Endothelial cell (in vitro differentiated cells): ENCODE data around the gene PPP1R14C. TPM values are rescaled to one million over a fixed set of nuclear protein-coding genes. Genes with fewer than 3 reads are reported as not detected.

Experiments used
- DNase-seq: peaks from one replicate; pipeline ENCODE4 v3.0.0; 2021; ENCODE audit warnings: low spot score
- H3K27ac Mint-ChIP-seq: one replicate; pipeline ENCODE4 v1.8.0; 2021; ENCODE audit warnings: mixed read lengths, inconsistent platforms; ENCODE audit not compliant: unreplicated experiment
- H3K27me3 Mint-ChIP-seq: one replicate; pipeline ENCODE4 v1.8.0; 2021; ENCODE audit warnings: mild to moderate bottlenecking, moderate library complexity, mixed read lengths, inconsistent platforms; ENCODE audit not compliant: unreplicated experiment
- H3K36me3 Mint-ChIP-seq: one replicate; pipeline ENCODE4 v1.8.0; 2021; ENCODE audit warnings: mild to moderate bottlenecking, low read depth, mixed read lengths, inconsistent platforms; ENCODE audit not compliant: unreplicated experiment
- H3K4me1 Mint-ChIP-seq: one replicate; pipeline ENCODE4 v1.8.0; 2021; ENCODE audit warnings: mild to moderate bottlenecking, mixed read lengths, inconsistent platforms; ENCODE audit not compliant: unreplicated experiment
- H3K4me3 Mint-ChIP-seq: one replicate; pipeline ENCODE4 v1.8.0; 2021; ENCODE audit warnings: mild to moderate bottlenecking, mixed read lengths, inconsistent platforms; ENCODE audit not compliant: unreplicated experiment
- H3K9me3 Mint-ChIP-seq: one replicate; pipeline ENCODE4 v1.8.0; 2021; ENCODE audit warnings: mixed read lengths, inconsistent platforms; ENCODE audit not compliant: unreplicated experiment
- total RNA-seq: library from RNA; stranded (reverse); fragmentation: NEBNext Ultra II Directional; extraction: Animal tissue kit (Norgen Biotek cat#: 25700); gene quantifications from one replicate; pipeline ENCODE4 v1.2.1, GENCODE V29; 2021; ENCODE audit not compliant: unreplicated experiment
- TF ChIP-seq, protein P1 (sequence below): fragments of 200-600 bp; sonication (generic); IDR thresholded peaks from one replicate; pipeline ENCODE4 v1.5.0; 2021; ENCODE audit warnings: antibody characterized with exemption; ENCODE audit not compliant: unreplicated experiment

PPP1R14C gene
- total RNA-seq, 1 donor from 2014 or later: 2.5 TPM

GRCh38 chr6:150163970-150164369 lies 21.1 kb downstream of the PPP1R14C start:
- H3K27ac Mint-ChIP-seq: no peak overlapping the region
- no peak overlapping the region for H3K4me3 Mint-ChIP-seq
- H3K9me3 Mint-ChIP-seq: no peaks in the 10 kb centered on the region
- H3K4me1 Mint-ChIP-seq: peaks cover 5% of the 10 kb centered on the region
- H3K36me3 Mint-ChIP-seq: no peaks in the 10 kb centered on the region
- no peak for DNase-seq
- H3K27me3 Mint-ChIP-seq: peaks cover 4% of the 10 kb centered on the region
- TF ChIP-seq, protein P1, sequence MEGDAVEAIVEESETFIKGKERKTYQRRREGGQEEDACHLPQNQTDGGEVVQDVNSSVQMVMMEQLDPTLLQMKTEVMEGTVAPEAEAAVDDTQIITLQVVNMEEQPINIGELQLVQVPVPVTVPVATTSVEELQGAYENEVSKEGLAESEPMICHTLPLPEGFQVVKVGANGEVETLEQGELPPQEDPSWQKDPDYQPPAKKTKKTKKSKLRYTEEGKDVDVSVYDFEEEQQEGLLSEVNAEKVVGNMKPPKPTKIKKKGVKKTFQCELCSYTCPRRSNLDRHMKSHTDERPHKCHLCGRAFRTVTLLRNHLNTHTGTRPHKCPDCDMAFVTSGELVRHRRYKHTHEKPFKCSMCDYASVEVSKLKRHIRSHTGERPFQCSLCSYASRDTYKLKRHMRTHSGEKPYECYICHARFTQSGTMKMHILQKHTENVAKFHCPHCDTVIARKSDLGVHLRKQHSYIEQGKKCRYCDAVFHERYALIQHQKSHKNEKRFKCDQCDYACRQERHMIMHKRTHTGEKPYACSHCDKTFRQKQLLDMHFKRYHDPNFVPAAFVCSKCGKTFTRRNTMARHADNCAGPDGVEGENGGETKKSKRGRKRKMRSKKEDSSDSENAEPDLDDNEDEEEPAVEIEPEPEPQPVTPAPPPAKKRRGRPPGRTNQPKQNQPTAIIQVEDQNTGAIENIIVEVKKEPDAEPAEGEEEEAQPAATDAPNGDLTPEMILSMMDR: no peak

- no peaks in the 10 kb centered on the region for H3K36me3 Mint-ChIP-seq
- H3K9me3 Mint-ChIP-seq: no peaks in the 10 kb centered on the region
- no peak for DNase-seq
- TF ChIP-seq, protein P1: no peak
- no peak overlapping the region for H3K27ac Mint-ChIP-seq
- H3K4me3 Mint-ChIP-seq: no peak overlapping the region
- H3K4me1 Mint-ChIP-seq: peaks cover 4% of the 10 kb centered on the region
- peaks cover 6% of the 10 kb centered on the region for H3K27me3 Mint-ChIP-seq
Measured at GRCh38 chr6:150165020-150165702, 22.3 kb downstream of the PPP1R14C start.

GRCh38 chr6:150167479-150167873 lies 24.6 kb downstream of the PPP1R14C start:
- DNase-seq: no peak
- no peaks in the 10 kb centered on the region for H3K36me3 Mint-ChIP-seq
- H3K27me3 Mint-ChIP-seq: peaks cover 4% of the 10 kb centered on the region
- H3K4me1 Mint-ChIP-seq: peaks cover 4% of the 10 kb centered on the region
- TF ChIP-seq, protein P1: no peak
- no peak overlapping the region for H3K27ac Mint-ChIP-seq
- no peaks in the 10 kb centered on the region for H3K9me3 Mint-ChIP-seq
- no peak overlapping the region for H3K4me3 Mint-ChIP-seq

GRCh38 chr6:150169181-150169580 lies 26.3 kb downstream of the PPP1R14C start:
- H3K27ac Mint-ChIP-seq: no peak overlapping the region
- H3K27me3 Mint-ChIP-seq: peaks cover 5% of the 10 kb centered on the region
- no peak overlapping the region for H3K4me3 Mint-ChIP-seq
- no peak for DNase-seq
- TF ChIP-seq, protein P1: no peak
- H3K9me3 Mint-ChIP-seq: no peaks in the 10 kb centered on the region
- no peaks in the 10 kb centered on the region for H3K36me3 Mint-ChIP-seq
- H3K4me1 Mint-ChIP-seq: peaks cover 4% of the 10 kb centered on the region

- H3K9me3 Mint-ChIP-seq: no peaks in the 10 kb centered on the region
- DNase-seq: no peak
- H3K27ac Mint-ChIP-seq: no peak overlapping the region
- peaks cover 5% of the 10 kb centered on the region for H3K27me3 Mint-ChIP-seq
- no peaks in the 10 kb centered on the region for H3K36me3 Mint-ChIP-seq
- TF ChIP-seq, protein P1: no peak
- no peak overlapping the region for H3K4me3 Mint-ChIP-seq
- H3K4me1 Mint-ChIP-seq: peaks cover 4% of the 10 kb centered on the region
Measured at GRCh38 chr6:150169609-150170008, 26.8 kb downstream of the PPP1R14C start.
